ENCODE results near the gene GPX3. TPM values are rescaled to one million over a fixed set of nuclear protein-coding genes. Genes with fewer than 3 reads are reported as not detected.

The GPX3 gene
- total and polyA plus RNA-seq, 8 donors: 70.5 to 828 (median 302) TPM

GRCh38 chr5:151071848-151072629, 51.6 kb downstream of the GPX3 start:
- peak overlapping the region in 1 of 4 donors; percentile 4 for H3K4me3 ChIP-seq
- H3K9me3 ChIP-seq: no peaks in the 10 kb centered on the region
- H3K36me3 ChIP-seq: peaks cover 6 to 29% (median 14%) of the 10 kb centered on the region in 4 donors
- peaks cover 58 to 89% (median 70%) of the 10 kb centered on the region in 4 donors for H3K4me1 ChIP-seq
- TF ChIP-seq EP300 (IDR thresholded peaks at IDR 0.05): no peak
- no peak for TF ChIP-seq POLR2A (IDR thresholded peaks at IDR 0.05)
- no peak for TF ChIP-seq CTCF (IDR thresholded peaks at IDR 0.05)
- no peak for TF ChIP-seq POLR2AphosphoS5 (IDR thresholded peaks at IDR 0.05)
- intact Hi-C loops (cut with DNase I; ENCODE audit: low total_unique reads): no loop called here
- no peaks in the 10 kb centered on the region for H3K27me3 ChIP-seq
- no peak for DNase-seq
- peak overlapping the region; percentile 27 to 62 (median 28) for H3K27ac ChIP-seq
- WGBS, 5 donors: 89 to 93% (median 91%) methylated on average over 10 of the region's 10 CpGs

GRCh38 chr5:151072630-151073025, 52.2 kb downstream of the GPX3 start:
- no peaks in the 10 kb centered on the region for H3K27me3 ChIP-seq
- intact Hi-C loops (cut with DNase I; ENCODE audit: low total_unique reads): no loop called here
- H3K36me3 ChIP-seq: peaks cover 0 to 29% (median 13%) of the 10 kb centered on the region in 4 donors
- WGBS, 5 donors: 68 to 84% (median 74%) methylated on average over 5 of the region's 5 CpGs
- peak overlapping the region in 4 of 5 donors; percentile 27 to 62 (median 43) for H3K27ac ChIP-seq
- H3K4me1 ChIP-seq: peaks cover 53 to 89% (median 73%) of the 10 kb centered on the region in 4 donors
- no peaks in the 10 kb centered on the region for H3K9me3 ChIP-seq
- H3K4me3 ChIP-seq: peak overlapping the region in 1 of 4 donors; percentile 4
- DNase-seq: peak in 1 of 2 donors; percentile 54
- TF ChIP-seq CTCF (IDR thresholded peaks at IDR 0.05): no peak
- TF ChIP-seq POLR2A (IDR thresholded peaks at IDR 0.05): no peak
- no peak for TF ChIP-seq EP300 (IDR thresholded peaks at IDR 0.05)
- TF ChIP-seq POLR2AphosphoS5 (IDR thresholded peaks at IDR 0.05): peak in 2 of 3 donors; percentile 15 to 75

GRCh38 chr5:151073280-151073679, 52.9 kb downstream of the GPX3 start:
- intact Hi-C loops (cut with DNase I; ENCODE audit: low total_unique reads): no loop called here
- H3K27me3 ChIP-seq: no peaks in the 10 kb centered on the region
- TF ChIP-seq CTCF (IDR thresholded peaks at IDR 0.05) (no peak), POLR2A (IDR thresholded peaks at IDR 0.05) (no peak), POLR2AphosphoS5 (IDR thresholded peaks at IDR 0.05) (no peak), EP300 (IDR thresholded peaks at IDR 0.05) (no peak)
- no peaks in the 10 kb centered on the region for H3K9me3 ChIP-seq
- WGBS, 5 donors: 97 to 98% (median 98%) methylated on average over 2 of the region's 2 CpGs
- peak overlapping the region in 2 of 5 donors; percentile 58 to 62 for H3K27ac ChIP-seq
- peaks cover 50 to 89% (median 73%) of the 10 kb centered on the region in 4 donors for H3K4me1 ChIP-seq
- no peak overlapping the region for H3K4me3 ChIP-seq
- peaks cover 0 to 31% (median 14%) of the 10 kb centered on the region in 4 donors for H3K36me3 ChIP-seq
- no peak for DNase-seq

- no peaks in the 10 kb centered on the region for H3K9me3 ChIP-seq
- H3K36me3 ChIP-seq: peaks cover 0 to 33% (median 15%) of the 10 kb centered on the region in 4 donors
- DNase-seq: no peak
- 93 to 99% (median 96%) methylated on average over 2 of the region's 2 CpGs for WGBS, 5 donors
- TF ChIP-seq EP300 (IDR thresholded peaks at IDR 0.05): no peak
- TF ChIP-seq POLR2A (IDR thresholded peaks at IDR 0.05): no peak
- TF ChIP-seq POLR2AphosphoS5 (IDR thresholded peaks at IDR 0.05): no peak
- TF ChIP-seq CTCF (IDR thresholded peaks at IDR 0.05): no peak
- H3K4me1 ChIP-seq: peaks cover 50 to 89% (median 73%) of the 10 kb centered on the region in 4 donors
- H3K4me3 ChIP-seq: no peak overlapping the region
- intact Hi-C loops (cut with DNase I; ENCODE audit: low total_unique reads): no loop called here
- no peak overlapping the region for H3K27ac ChIP-seq
- no peaks in the 10 kb centered on the region for H3K27me3 ChIP-seq
Measured at GRCh38 chr5:151074557-151074956, 54.2 kb downstream of the GPX3 start.

Data from stomach (tissue), 9 donors.